ENCODE results near the gene BANP.

GRCh38 chr16:87978127-87978526 lies 26.9 kb downstream of the BANP start:
- TF ChIP-seq CTCF (IDR thresholded peaks at IDR 0.05) (no peak), POLR2A (IDR thresholded peaks at IDR 0.05) (no peak)
